H7 (cell line): ENCODE data around the gene APOBEC3B. TPM values are rescaled to one million over a fixed set of nuclear protein-coding genes. Genes with fewer than 3 reads are reported as not detected.
"Not testable (repeated sequence)": the region's sequence is repeated elsewhere in the genome, so short reads cannot be mapped to it uniquely, and the experiment has no call there.

Experiments
- DNase-seq: peaks from one replicate; pipeline ENCODE4 v3.0.0; 2012
- H3K27me3 ChIP-seq: 2 replicates; pipeline ENCODE4 v1.6.0; 2011; ENCODE audit warnings: mild to moderate bottlenecking, low read length; ENCODE audit not compliant: control insufficient read depth, insufficient read depth
- H3K36me3 ChIP-seq: replicated peaks from 2 replicates; pipeline ENCODE4 v1.5.1; 2011; ENCODE audit warnings: low read length; ENCODE audit not compliant: control insufficient read depth, insufficient read depth
- H3K4me3 ChIP-seq: 2 replicates; pipeline ENCODE4 v1.5.1; 2011; ENCODE audit warnings: low read depth, mild to moderate bottlenecking, control low read depth, low read length, moderate library complexity; ENCODE audit not compliant: insufficient read depth
- total RNA-seq: library from RNA; depleted of rRNA; stranded (reverse); fragments of >200 nt; shearing (Covaris generic); gene quantifications from 2 replicates; pipeline ENCODE4 v1.2.3, GENCODE V29; 2014

APOBEC3B gene
- total RNA-seq, 1 experiment from 2014 or later = 6.5 TPM

GRCh38 chr22:39017596-39018365, 35.6 kb downstream of the APOBEC3B start:
- H3K27me3 ChIP-seq = no peaks in the 10 kb centered on the region
- DNase-seq = peak; percentile 80
- H3K4me3 ChIP-seq = peak overlapping the region; percentile 38
- H3K36me3 ChIP-seq = peaks cover 2% of the 10 kb centered on the region

GRCh38 chr22:39020021-39020651, 38.0 kb downstream of the APOBEC3B start:
- peak; percentile 35 for DNase-seq
- peak overlapping the region; percentile 22 for H3K4me3 ChIP-seq
- H3K36me3 ChIP-seq, H3K27me3 ChIP-seq: not testable (repeated sequence)

DNA sequence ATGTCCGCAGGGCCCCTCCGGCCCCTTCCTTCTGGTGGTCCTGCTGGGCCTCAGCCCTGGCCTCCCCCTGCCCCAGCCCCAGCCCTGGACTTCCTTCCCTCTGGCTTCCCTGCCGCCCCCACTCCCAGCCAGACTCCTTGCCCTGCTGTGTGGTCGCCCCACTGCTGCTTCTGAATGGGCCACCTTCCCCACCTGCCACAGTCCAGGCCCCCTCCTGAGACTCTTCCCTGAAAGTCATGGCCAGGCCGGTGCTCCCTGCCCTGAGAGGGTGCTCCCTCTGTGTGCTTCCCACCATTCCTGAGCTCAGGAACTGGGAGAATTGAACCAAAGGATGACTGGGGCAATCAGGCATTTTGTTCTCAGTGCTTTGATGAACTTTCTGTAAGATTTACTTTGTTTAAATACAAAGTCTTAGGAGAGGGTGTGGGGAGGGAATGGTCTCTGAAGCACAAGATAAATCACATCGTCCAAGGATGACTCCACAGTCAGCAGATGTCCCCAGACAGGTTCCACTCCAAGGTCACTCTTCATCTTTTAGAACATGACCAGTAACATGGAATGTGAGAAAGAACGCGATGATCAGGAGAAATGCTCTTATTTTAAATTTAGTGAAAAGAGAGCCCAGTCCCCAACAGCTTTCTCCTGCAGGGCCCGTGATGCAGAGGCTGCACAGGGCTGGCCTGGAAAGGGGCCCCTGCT, 39.6 kb downstream of the APOBEC3B start:
- H3K27me3 ChIP-seq = no peaks in the 10 kb centered on the region

GRCh38 chr22:39024519-39025308, 42.6 kb downstream of the APOBEC3B start:
- Histone ChIP-seq H3K27me3 (no peaks in the 10 kb centered on the region), H3K36me3 (peaks cover 4% of the 10 kb centered on the region), H3K4me3 (no peak overlapping the region)
- DNase-seq = no peak

More for the DNA sequence above, 39.6 kb downstream of the APOBEC3B start:
- H3K36me3 ChIP-seq = peaks cover 6% of the 10 kb centered on the region
- peak overlapping the region; percentile 27; the same call in 1 of the 2 replicates for H3K4me3 ChIP-seq
- DNase-seq = no peak

DNA sequence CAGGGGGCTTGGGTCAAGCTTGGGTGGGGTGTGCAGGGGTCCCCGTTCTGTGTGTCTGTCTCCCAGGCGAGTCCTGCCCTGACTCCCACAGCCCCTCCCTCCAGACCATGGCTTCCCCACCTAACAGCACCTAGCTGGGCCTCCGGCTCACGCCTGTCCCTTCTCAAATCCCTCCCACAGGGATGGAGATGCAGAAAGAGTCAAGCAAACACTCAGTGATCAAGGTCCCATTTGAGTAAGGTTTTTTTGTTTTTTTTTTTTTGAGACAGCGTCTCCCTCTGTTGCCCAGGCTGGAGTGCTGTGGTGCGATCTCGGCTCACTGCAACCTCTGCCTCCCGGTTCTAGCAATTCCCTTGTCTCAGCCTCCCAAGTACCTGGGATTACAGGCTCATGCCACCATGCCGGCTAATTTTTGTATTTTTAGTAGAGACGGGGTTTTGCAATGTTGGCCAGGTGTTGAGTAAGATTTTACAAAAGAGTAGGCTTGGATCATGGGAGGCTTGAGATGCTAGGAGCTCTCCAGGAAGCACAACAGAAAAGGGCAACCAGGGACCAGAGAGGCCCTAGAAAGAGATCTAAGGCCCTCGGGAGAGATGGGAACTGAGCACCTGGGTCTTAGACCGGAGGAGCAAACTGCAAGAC, 44.5 kb downstream of the APOBEC3B start:
- DNase-seq = peak; percentile 19
- H3K36me3 ChIP-seq = peaks cover 4% of the 10 kb centered on the region
- H3K27me3 ChIP-seq = no peaks in the 10 kb centered on the region
- H3K4me3 ChIP-seq = no peak overlapping the region

GRCh38 chr22:39027717-39028116, 45.6 kb downstream of the APOBEC3B start:
- no peak for DNase-seq
- H3K36me3 ChIP-seq = peaks cover 4% of the 10 kb centered on the region

DNA sequence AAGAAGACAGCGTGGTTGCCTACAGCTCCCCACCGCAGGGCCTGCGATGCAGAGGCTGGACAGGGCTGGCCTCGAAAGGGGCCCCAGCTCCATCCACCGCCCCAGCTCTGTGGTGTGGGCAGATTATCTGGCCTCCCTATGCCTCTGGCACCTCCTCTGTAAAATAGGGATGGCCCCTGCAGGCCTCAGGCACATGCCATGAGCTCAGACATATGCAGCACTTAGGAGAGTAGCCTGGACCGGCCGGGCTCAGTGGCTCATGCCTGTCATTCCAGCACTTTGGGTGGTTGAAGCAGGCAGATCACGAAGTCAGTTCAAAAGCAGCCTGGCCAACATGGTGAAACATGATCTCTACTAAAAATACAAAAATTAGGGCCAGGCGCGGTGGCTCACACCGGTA, 46.1 kb downstream of the APOBEC3B start:
- DNase-seq = no peak
- Histone ChIP-seq H3K4me3 (no peak overlapping the region), H3K36me3 (peaks cover 4% of the 10 kb centered on the region), H3K27me3 (no peaks in the 10 kb centered on the region)

More at GRCh38 chr22:39027717-39028116, 45.6 kb downstream of the APOBEC3B start:
- Histone ChIP-seq H3K27me3 (no peaks in the 10 kb centered on the region), H3K4me3 (no peak overlapping the region)

- H3K36me3 ChIP-seq = peaks cover 2% of the 10 kb centered on the region
- no peaks in the 10 kb centered on the region for H3K27me3 ChIP-seq
- no peak overlapping the region for H3K4me3 ChIP-seq
- DNase-seq = no peak
These were observed 47.1 kb downstream of the APOBEC3B start for GRCh38 chr22:39029227-39029626.

DNA sequence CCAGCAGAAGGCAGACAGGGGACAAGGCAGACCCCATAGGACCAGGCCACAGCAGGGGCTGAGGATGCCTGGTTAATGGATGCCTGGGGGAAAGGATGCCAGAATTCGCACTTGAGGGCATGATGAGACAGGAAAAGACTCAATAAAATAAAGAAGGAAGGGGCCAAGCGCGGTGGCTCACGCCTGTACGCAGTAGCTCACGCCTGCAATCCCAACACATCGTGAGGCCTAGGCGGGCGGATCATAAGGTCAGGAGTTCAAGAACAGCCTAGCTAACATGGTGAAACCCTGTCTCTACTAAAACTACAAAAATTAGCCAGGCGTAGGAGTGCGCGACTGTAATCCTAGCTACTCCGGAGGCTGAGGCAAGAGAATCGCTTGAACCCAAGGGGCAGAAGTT, 48.6 kb downstream of the APOBEC3B start:
- H3K4me3 ChIP-seq = no peak overlapping the region
- H3K27me3 ChIP-seq = no peaks in the 10 kb centered on the region
- no peaks in the 10 kb centered on the region for H3K36me3 ChIP-seq
- DNase-seq = peak; percentile 14

DNA sequence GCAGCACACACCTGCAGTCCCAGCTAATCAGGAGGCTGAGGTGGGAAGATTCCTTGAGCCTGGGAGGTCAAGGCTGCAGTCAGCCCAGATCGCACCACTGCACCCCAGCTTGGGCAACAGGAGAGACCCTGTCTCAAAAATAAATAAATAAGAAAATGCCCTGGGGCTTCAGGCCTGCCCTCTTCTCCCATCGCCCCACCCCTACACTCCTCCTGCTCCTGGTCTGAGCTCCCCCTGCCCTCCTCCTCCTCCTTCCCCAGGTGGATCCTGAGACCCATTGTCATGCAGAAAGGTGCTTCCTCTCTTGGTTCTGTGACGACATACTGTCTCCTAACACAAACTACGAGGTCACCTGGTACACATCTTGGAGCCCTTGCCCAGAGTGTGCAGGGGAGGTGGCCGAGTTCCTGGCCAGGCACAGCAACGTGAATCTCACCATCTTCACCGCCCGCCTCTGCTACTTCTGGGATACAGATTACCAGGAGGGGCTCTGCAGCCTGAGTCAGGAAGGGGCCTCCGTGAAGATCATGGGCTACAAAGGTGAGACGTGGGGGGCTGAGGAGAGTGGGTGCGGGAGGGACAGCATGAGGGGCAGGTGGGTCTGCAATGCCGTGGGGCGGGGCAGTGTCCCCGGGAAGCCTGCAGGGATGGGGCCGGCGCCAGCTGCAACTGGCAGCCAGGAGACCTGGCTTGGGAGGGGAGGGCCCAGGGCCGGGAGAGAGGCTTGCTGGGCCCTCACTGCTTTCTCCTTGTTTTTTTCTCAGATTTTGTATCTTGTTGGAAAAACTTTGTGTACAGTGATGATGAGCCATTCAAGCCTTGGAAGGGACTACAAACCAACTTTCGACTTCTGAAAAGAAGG, 49.5 kb downstream of the APOBEC3B start:
- H3K4me3 ChIP-seq = peak overlapping the region; percentile 20; the same call in 1 of the 2 replicates
- DNase-seq = peak; percentile 76
- not testable (repeated sequence) for H3K27me3 ChIP-seq

DNA sequence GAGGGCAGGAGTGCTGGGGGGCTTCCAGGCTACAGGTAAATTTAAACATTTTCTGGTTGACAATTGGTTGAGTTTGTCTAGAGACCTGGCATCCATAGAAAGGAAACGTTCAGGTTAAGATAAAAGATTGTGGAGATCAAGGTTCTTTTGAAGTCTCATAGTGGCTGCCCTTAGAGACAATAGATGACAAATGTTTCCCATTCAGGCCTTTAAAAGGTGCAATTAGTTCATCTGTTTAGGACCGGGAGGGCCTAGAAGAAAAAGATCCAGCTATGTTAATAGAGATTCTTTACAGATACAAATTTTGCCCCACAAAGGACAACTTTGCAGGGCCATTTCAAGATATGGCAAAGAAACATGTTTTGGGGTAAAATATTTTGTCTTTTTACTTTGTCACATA, 54.9 kb downstream of the APOBEC3B start:
- not testable (repeated sequence) for H3K36me3 ChIP-seq, DNase-seq, H3K27me3 ChIP-seq, H3K4me3 ChIP-seq

More for the DNA sequence above, 49.5 kb downstream of the APOBEC3B start:
- not testable (repeated sequence) for H3K36me3 ChIP-seq

GRCh38 chr22:39039306-39040126, 57.4 kb downstream of the APOBEC3B start:
- Histone ChIP-seq H3K36me3 (no peaks in the 10 kb centered on the region), H3K27me3 (no peaks in the 10 kb centered on the region), H3K4me3 (peak overlapping the region; percentile 42)
- DNase-seq = no peak
